ENCODE results near the gene LYPD6.
"Not testable (repeated sequence)": the region's sequence is repeated elsewhere in the genome, so short reads cannot be mapped to it uniquely, and the experiment has no call there.

The LYPD6 gene

GRCh38 chr2:149458502-149458901 lies 128.1 kb downstream of the LYPD6 start:
- no peak for DNase-seq

DNA sequence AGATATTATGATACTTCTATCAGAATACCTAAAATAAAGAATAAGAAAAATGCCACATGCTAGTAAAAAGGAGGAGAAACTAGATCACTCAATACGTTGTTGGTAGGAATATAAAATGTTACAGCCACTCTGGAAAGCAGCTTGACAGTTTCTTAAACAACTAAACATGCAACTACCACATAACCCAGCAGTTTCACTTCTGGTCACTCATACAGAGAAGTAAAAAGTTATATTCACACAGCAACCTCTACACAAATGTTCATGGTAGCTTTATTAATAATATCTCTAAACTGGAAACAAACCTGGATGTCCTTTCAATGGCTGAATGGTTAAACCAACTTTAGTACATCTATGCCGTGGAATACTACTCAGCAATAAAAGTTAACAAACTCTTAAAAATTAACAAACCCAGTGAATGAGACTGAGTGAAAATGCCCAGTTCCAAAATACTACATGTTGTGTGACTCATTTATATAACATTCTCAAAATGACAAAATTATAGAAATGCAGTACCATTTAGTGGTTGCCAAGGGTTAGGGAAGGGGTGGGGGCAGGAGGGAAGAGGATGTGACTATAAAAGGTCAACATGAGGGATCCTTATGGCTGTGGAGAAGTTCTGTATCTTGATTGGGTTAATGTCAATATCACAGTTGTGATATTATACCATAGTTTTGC lies 133.1 kb downstream of the LYPD6 start:
- DNase-seq = no peak

- no peak for DNase-seq
Observed at GRCh38 chr2:149464396-149464795, 134.0 kb downstream of the LYPD6 start.

DNA sequence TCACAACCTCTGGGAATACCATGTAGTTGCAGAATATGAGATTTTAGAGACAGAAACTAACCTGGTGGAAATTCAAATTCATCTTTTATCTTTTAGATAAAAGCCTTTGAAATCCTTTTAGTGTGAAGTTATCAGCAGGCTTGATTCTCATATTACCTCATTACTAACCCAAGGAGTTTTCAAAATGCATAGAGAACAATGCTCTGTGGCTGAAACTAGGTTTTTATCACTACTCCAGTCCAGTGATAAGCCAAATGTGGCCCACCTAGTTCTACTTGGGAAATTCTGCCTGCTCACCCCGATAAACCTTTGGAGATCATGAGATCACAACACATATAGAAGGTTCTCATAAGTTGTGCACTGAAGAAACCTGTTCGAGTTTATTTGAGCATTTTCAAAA lies 135.5 kb downstream of the LYPD6 start:
- no peak for DNase-seq

DNA sequence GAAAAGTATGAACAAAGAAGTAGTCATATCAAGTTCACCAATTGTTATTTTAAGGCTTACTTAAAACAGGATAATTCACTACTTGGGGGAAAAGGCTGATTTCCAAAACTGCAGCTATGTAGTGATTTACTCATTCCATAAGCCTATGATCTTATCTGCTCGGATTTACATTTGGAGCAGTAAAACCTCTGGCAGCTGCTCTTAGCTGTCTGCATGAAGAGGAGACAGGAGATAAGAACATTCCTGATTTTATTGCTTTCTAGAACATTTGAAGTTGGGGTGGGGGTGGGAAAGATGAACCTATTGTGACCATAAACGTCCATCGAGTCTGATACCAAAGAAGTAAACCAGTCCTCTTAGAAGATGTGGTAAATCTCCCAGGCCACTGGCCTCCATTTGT lies 136.2 kb downstream of the LYPD6 start:
- DNase-seq = no peak

GRCh38 chr2:149467436-149467835 lies 137.0 kb downstream of the LYPD6 start:
- DNase-seq = no peak

DNA sequence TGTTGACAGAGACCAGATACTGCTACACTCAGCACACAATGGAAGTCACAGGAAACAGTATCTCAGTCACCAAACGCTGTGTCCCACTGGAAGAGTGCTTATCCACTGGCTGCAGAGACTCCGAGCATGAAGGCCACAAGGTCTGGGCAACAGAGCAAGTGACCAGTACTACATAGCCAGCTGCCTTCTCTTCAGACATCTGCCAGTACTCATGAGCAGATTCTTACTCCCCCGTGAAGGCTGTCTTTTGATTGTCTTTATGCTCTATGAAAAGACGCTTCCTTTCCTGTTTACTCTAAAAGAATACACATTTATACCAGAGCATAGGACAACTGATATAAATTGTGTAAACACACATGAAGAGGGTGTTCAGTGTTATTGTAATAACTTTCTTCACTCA lies 138.2 kb downstream of the LYPD6 start:
- no peak for DNase-seq

GRCh38 chr2:149470046-149470445 lies 139.7 kb downstream of the LYPD6 start:
- no peak for DNase-seq

GRCh38 chr2:149472413-149472812 lies 142.0 kb downstream of the LYPD6 start:
- no peak for DNase-seq

GRCh38 chr2:149473068-149473467 lies 142.7 kb downstream of the LYPD6 start:
- no peak for DNase-seq

DNA sequence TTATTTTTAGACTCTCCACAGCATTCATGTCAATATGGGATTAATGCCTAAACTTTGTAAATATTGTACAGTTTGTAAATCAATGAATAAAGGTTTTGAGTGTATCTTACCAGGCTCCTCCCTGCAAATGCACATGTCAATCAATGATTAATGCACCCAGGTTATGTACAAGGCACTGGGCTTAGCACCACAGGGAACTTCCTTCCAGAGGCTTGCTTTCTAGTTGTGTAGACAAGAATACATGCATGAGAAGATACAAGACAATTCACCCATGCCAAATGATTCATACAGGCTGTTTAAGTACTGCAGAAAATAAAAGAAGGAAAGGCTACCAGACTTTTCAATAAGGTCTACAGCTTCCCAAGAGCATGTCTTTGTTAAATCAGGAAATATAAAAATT lies 143.1 kb downstream of the LYPD6 start:
- DNase-seq = no peak

DNA sequence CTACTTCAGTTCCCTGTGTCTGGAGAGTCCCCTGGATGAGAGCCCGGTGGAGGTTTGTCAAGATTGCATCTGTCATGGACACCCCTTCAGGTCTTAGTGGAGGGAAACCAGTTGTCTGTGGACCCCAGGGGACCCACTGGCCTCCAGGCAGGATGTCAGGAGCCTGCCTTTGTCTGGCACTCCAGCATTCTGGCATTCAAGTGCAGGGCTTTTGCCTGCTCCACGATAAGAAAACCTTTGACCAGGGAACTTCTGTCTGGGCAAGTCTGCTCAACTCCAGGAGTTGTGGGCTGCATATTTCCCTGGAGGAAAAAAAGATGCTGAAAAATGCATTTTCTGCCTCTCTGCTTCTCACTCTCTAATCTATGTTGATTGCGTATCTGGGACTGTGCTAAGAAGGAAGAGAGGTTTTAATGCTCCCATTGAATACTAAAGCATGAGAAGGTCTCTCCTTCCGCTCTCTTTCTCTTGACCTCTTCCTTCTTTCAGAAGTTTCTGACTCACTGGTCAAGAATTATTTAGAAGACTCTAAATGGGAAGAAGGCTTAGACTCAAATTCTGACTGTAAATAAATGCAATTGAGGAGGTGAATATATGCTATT lies 152.7 kb downstream of the LYPD6 start:
- DNase-seq = no peak

- no peak for DNase-seq
Observed at GRCh38 chr2:149486664-149487063, 156.3 kb downstream of the LYPD6 start.

DNA sequence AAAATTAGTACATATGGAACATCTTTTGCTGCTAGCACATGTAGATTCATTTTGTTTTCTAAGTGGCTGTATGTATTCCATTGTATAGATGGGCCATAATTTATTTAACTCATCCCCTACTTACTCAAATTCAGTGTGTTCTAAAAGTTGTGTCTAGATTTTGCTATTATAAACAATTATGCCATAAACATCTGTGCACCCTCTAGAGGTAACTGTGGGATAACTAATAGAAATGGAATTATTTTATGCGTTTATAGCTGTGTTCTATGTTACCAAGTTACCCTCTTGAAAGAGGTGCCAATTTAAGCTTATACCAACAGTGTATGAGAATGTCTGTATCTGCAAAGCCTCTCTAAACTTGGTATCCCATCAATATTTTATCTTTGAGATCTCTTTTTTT lies 156.8 kb downstream of the LYPD6 start:
- no peak for DNase-seq

DNA sequence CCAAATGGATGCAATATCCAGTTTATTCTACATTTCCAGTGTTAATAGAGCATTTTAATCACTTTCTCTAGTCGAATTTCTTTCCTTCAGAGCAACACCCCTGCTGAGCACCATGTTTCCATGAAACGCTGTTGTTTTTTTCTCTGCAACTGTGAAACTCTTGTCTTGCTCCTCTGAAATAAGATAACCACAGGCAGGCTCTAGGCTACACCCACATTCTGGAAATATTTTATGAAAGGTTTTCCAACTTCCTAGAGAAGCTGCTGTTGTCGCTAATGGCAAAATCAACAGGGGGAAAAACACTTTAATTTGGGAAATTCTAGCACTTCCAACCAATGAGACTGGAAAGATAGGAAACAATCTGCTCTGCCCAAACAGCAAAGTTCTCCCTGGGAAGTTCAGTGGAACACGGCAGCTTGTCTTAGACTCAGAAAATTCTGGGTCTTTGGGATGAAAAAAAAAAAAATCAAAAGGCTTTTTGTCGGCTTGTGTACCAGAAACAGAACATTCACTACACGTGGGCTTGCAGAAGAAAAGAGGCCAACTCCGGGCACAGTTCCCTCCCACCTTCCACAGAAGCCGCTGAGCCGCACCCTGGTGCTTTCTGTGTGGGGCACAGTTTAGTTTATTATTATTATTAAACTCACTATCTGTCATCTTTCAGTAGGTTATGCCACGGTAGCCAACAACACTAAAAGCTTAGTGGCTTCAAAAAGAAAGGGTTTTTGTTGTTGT lies 158.5 kb downstream of the LYPD6 start:
- DNase-seq = no peak

GRCh38 chr2:149489452-149489851 lies 159.1 kb downstream of the LYPD6 start:
- DNase-seq = no peak

DNA sequence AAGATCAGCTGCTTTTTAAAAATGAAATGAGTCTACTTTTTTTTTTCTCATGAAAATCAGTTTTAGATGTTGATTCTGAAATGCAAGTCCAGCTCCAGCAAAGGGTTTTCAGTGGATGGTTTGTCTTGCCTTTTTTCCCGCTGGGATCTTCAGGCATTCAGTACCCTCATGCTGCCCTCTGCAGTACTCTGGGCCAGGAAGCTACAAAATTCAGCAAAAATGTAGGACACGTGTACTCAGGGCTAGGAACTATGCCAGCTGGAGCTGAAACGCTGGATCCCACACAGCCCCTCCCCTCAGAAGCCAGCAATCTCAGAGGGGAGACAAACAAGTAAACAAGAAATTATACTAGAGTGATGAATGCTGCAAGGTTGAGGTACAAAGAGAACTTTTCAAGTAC lies 159.9 kb downstream of the LYPD6 start:
- no peak for DNase-seq

DNA sequence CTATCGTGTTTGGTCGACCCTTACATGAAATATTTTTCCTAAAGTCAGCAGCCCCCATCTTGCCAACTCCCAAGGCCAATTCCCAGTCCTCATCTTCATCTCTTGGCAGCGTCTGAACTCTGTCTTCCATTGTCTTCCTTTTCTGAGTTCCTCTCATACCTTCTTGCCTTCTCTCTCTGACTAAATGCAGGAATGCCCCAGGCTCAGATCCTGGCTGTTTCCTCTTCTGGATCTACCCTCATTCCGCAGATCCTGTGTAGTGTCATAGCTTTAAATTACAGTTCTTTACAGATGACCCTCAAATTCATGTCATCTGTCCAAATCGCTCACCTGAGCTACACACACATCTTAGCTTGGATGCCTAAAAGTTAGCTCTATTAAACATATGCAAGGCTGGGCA lies 162.5 kb downstream of the LYPD6 start:
- no peak for DNase-seq

- DNase-seq = not testable (repeated sequence)
Observed at GRCh38 chr2:149499204-149499603, 168.8 kb downstream of the LYPD6 start.

DNA sequence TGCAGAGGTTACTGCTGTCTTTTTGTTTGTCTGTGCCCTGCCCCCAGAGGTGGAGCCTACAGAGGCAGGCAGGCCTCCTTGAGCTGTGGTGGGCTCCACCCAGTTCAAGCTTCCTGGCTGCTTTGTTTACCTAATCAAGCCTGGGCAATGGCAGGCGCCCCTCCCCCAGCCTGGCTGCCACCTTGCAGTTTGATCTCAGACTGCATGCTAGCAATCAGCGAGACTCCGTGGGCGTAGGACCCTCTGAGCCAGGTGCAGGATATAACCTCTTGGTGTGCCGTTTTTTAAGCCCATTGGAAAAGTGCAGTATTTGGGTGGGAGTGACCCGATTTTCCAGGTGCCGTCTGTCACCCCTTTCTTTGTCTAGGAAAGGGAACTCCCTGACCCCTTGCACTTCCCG lies 176.4 kb downstream of the LYPD6 start:
- not testable (repeated sequence) for DNase-seq

DNA sequence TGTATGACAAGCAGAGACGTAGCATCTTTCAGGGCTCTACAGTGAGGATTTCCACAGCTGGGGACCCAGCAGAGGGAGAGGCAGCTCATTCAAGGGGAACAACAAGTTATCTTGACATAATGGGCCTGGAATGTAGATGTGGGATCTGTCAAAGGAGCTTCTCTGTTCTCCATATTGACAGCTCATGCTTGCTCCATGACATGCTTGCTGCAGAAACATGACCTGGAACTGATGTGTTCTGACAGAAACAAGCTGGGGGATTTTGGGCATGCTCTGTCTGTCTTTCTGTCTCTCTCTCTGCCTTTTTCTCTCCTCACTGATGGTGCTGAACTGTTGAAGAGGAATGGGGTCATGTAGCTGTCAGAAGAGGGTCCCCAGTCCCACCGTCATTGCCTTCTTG lies 177.6 kb downstream of the LYPD6 start:
- DNase-seq = no peak

- no peak for DNase-seq
Observed at GRCh38 chr2:149513461-149513860, 183.1 kb downstream of the LYPD6 start.
